H9 (cell line): ENCODE measurements around the gene TSPAN1. TPM values are rescaled to one million over a fixed set of nuclear protein-coding genes. Genes with fewer than 3 reads are reported as not detected.

Experiments used
- DNase-seq: peaks from one replicate; pipeline ENCODE4 v3.0.0-alpha.2; 2017
- H2AFZ ChIP-seq: one replicate; pipeline ENCODE4 v1.6.1; 2013; ENCODE audit warnings: mild to moderate bottlenecking, low read length, control low read depth, moderate library complexity
- H2AK5ac ChIP-seq: 2 replicates; pipeline ENCODE4 v1.6.1; 2013; ENCODE audit warnings: low read length, control low read depth, mixed read lengths; ENCODE audit not compliant: insufficient read length
- H2BK120ac ChIP-seq: one replicate; pipeline ENCODE4 v1.6.1; 2013; ENCODE audit warnings: low read depth, mild to moderate bottlenecking, low read length, control low read depth, inconsistent platforms; ENCODE audit not compliant: poor library complexity, severe bottlenecking
- H2BK12ac ChIP-seq: 2 replicates; pipeline ENCODE4 v1.6.1; 2013; ENCODE audit warnings: low read length, control low read depth, mixed read lengths, low read depth; ENCODE audit not compliant: insufficient read length
- H2BK15ac ChIP-seq: 2 replicates; pipeline ENCODE4 v1.6.1; 2013; ENCODE audit warnings: low read depth, low read length, control low read depth
- H2BK20ac ChIP-seq: one replicate; pipeline ENCODE4 v1.6.1; 2013; ENCODE audit warnings: low read depth, mild to moderate bottlenecking, low read length, control low read depth, inconsistent platforms; ENCODE audit not compliant: poor library complexity, severe bottlenecking
- H2BK5ac ChIP-seq: 2 replicates; pipeline ENCODE4 v1.6.1; 2013; ENCODE audit warnings: low read length, control low read depth, mixed read lengths; ENCODE audit not compliant: insufficient read length
- H3K14ac ChIP-seq: 2 replicates; pipeline ENCODE4 v1.6.1; 2013; ENCODE audit warnings: low read length, control low read depth; ENCODE audit not compliant: insufficient read depth
- H3K18ac ChIP-seq: 2 replicates; pipeline ENCODE4 v1.6.1; 2013; ENCODE audit warnings: low read depth, mild to moderate bottlenecking, mixed read lengths, low read length, control low read depth; ENCODE audit not compliant: insufficient read length
- H3K23ac ChIP-seq: 2 replicates; pipeline ENCODE4 v1.6.1; 2013; ENCODE audit warnings: low read length, control low read depth, mixed read lengths, low read depth; ENCODE audit not compliant: insufficient read length
- H3K23me2 ChIP-seq: 2 replicates; pipeline ENCODE4 v1.6.1; 2013; ENCODE audit warnings: low read depth, mild to moderate bottlenecking, mixed read lengths, low read length, control low read depth; ENCODE audit not compliant: insufficient read length, poor library complexity, severe bottlenecking
- H3K27ac ChIP-seq: 2 replicates; pipeline ENCODE4 v1.5.1; 2013; ENCODE audit warnings: low read length, control low read depth, mixed read lengths, low read depth; ENCODE audit not compliant: insufficient read length
- H3K27me3 ChIP-seq: 2 replicates; pipeline ENCODE4 v1.6.1; 2013; ENCODE audit warnings: low read length, control low read depth, inconsistent platforms; ENCODE audit not compliant: insufficient read depth
- H3K4ac ChIP-seq: 2 replicates; pipeline ENCODE4 v1.6.1; 2013; ENCODE audit warnings: low read depth, mild to moderate bottlenecking, control low read depth, inconsistent platforms, low read length, moderate library complexity
- H3K4me1 ChIP-seq: 2 replicates; pipeline ENCODE4 v1.6.1; 2013; ENCODE audit warnings: low read length, control low read depth, inconsistent platforms; ENCODE audit not compliant: insufficient read depth
- H3K4me2 ChIP-seq: 2 replicates; pipeline ENCODE4 v1.6.1; 2013; ENCODE audit warnings: low read length, control low read depth, mixed read lengths; ENCODE audit not compliant: insufficient read length, insufficient read depth
- H3K56ac ChIP-seq: 2 replicates; pipeline ENCODE4 v1.6.1; 2013; ENCODE audit warnings: low read depth, mild to moderate bottlenecking, mixed read lengths, low read length, control low read depth; ENCODE audit not compliant: insufficient read length
- H3K79me1 ChIP-seq: 2 replicates; pipeline ENCODE4 v1.6.1; 2013; ENCODE audit warnings: low read depth, mild to moderate bottlenecking, moderate library complexity, low read length, control low read depth, inconsistent platforms; ENCODE audit not compliant: insufficient read depth, poor library complexity, severe bottlenecking
- H3K79me2 ChIP-seq: 2 replicates; pipeline ENCODE4 v1.6.1; 2013; ENCODE audit warnings: low read length, control low read depth, inconsistent platforms; ENCODE audit not compliant: insufficient read depth
- H3K9ac ChIP-seq: 2 replicates; pipeline ENCODE4 v1.6.1; 2013; ENCODE audit warnings: low read length, control low read depth, mixed read lengths; ENCODE audit not compliant: insufficient read length; ENCODE audit errors: extremely low read depth
- H3K9me3 ChIP-seq: one replicate; pipeline ENCODE4 v1.6.1; 2013; ENCODE audit warnings: low read depth, low read length, inconsistent platforms; ENCODE audit not compliant: control insufficient read depth
- H3T11ph ChIP-seq: one replicate; pipeline ENCODE4 v1.6.1; 2013; ENCODE audit warnings: mild to moderate bottlenecking, low read length, control low read depth, inconsistent platforms
- H4K20me1 ChIP-seq: one replicate; pipeline ENCODE4 v1.6.1; 2013; ENCODE audit not compliant: control insufficient read depth, insufficient read length, insufficient read depth
- H4K5ac ChIP-seq: 2 replicates; pipeline ENCODE4 v1.6.1; 2013; ENCODE audit warnings: low read depth, mild to moderate bottlenecking, mixed read lengths, low read length, control low read depth; ENCODE audit not compliant: insufficient read length
- H4K8ac ChIP-seq: replicated peaks from 2 replicates; pipeline ENCODE4 v1.6.1; 2013; ENCODE audit warnings: low read length, control low read depth, mixed read lengths, low read depth; ENCODE audit not compliant: insufficient read length
- H4K91ac ChIP-seq: 2 replicates; pipeline ENCODE4 v1.6.1; 2013; ENCODE audit warnings: low read depth, mild to moderate bottlenecking, moderate library complexity, mixed read lengths, low read length, control low read depth; ENCODE audit not compliant: insufficient read length
- H3K27ac Mint-ChIP-seq, 3 experiments: 2 replicates in 2 of 3; 3 replicates in 1 of 3; pipeline ENCODE4 v1.8.0; 2020 to 2021; ENCODE audit warnings: mixed read lengths in 3 of 3, mild to moderate bottlenecking in 1 of 3, moderate library complexity in 1 of 3
- H3K27me3 Mint-ChIP-seq: 2 replicates; pipeline ENCODE4 v1.8.0; 2021; ENCODE audit warnings: low read depth, mild to moderate bottlenecking, moderate library complexity, mixed read lengths
- H3K36me3 Mint-ChIP-seq, 3 experiments: 2 replicates in 2 of 3; 3 replicates in 1 of 3; pipeline ENCODE4 v1.8.0; 2020 to 2021; ENCODE audit warnings: low read depth in 3 of 3, mixed read lengths in 3 of 3; ENCODE audit not compliant: insufficient read depth in 1 of 3
- H3K4me1 Mint-ChIP-seq, 2 experiments: 2 replicates each; pipeline ENCODE4 v1.8.0; 2020; ENCODE audit warnings: mixed read lengths in 2 of 2
- H3K4me3 Mint-ChIP-seq, 2 experiments: 2 replicates in 1 of 2; 3 replicates in 1 of 2; pipeline ENCODE4 v1.8.0; 2020 to 2021; ENCODE audit warnings: mild to moderate bottlenecking in 2 of 2, mixed read lengths in 2 of 2, moderate library complexity in 1 of 2
- H3K9me3 Mint-ChIP-seq, 2 experiments: 2 replicates in 1 of 2; 3 replicates in 1 of 2; pipeline ENCODE4 v1.8.0; 2020; ENCODE audit warnings: mild to moderate bottlenecking in 2 of 2, mixed read lengths in 2 of 2, moderate library complexity in 1 of 2
- WGBS: extraction: QIAGEN DNeasy Blood & Tissue Kit; methylation state at CpG from one replicate; pipeline ENCODE4 v1.1.7; 2013; ENCODE audit warnings: missing lambda C conversion rate, low lambda C conversion rate, mixed read lengths; ENCODE audit not compliant: insufficient read length; ENCODE audit errors: extremely low coverage; 5-methylcytosine and 5-hydroxymethylcytosine counted together
- total RNA-seq: library from RNA; stranded (reverse); gene quantifications from 2 replicates; pipeline ENCODE4 v1.2.1, GENCODE V29; 2021
- TF ChIP-seq, protein P1 (sequence below): fragments of 200-600 bp; sonication (generic); conservative IDR thresholded peaks from 3 replicates; pipeline ENCODE4 v1.8.0; 2021; ENCODE audit warnings: antibody characterized with exemption, mild to moderate bottlenecking

TSPAN1 gene
- total RNA-seq, 1 experiment from 2014 or later = not detected

DNA sequence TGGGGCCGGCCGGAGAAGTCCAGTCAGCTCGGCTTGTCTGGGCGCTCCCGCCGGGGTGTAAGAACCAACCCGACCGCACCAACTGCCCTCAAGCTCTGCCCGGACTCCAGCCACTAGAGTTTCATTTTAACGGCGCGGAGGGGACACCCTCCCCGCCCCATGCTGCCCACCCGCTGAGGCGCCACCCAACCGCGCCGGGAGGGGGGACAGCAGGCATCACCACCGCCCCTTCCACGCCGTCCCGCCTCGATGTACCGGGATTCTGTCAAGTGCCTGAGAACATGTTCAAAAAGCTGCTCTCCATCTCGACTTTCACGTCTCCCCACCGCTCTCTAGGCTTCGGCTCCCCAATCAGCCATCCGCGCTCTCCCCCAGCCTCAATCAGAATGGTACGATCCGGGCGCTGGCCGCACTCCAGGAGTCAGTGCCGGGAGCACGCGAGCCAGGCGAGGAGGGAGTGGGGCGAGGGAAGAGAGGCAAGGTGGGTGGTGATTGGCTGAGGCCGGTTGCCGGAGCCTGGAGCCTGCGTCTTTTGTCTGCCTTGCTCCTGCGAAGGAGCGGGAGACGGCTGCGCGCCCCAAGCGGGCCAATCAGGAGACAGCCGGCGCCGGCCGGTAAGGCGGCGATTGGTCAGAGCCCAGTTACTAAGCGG lies 42.2 kb upstream of the TSPAN1 start, which contains the start of gene PIK3R3:
Gene PIK3R3 (minus strand): TSS at position 101 of the 652 bp plus-strand sequence. CDS start 677 bp downstream, outside the sequence.
- TF ChIP-seq, protein P1, sequence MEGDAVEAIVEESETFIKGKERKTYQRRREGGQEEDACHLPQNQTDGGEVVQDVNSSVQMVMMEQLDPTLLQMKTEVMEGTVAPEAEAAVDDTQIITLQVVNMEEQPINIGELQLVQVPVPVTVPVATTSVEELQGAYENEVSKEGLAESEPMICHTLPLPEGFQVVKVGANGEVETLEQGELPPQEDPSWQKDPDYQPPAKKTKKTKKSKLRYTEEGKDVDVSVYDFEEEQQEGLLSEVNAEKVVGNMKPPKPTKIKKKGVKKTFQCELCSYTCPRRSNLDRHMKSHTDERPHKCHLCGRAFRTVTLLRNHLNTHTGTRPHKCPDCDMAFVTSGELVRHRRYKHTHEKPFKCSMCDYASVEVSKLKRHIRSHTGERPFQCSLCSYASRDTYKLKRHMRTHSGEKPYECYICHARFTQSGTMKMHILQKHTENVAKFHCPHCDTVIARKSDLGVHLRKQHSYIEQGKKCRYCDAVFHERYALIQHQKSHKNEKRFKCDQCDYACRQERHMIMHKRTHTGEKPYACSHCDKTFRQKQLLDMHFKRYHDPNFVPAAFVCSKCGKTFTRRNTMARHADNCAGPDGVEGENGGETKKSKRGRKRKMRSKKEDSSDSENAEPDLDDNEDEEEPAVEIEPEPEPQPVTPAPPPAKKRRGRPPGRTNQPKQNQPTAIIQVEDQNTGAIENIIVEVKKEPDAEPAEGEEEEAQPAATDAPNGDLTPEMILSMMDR = no peak

More for the DNA sequence above, 42.2 kb upstream of the TSPAN1 start, which contains the start of gene PIK3R3:
- peak within 1 kb of the TSS; percentile 18 for H3K56ac ChIP-seq
- no peak within 1 kb of the TSS for H2BK20ac ChIP-seq
- H4K20me1 ChIP-seq = no peaks in the 10 kb centered on the region
- H3K4me1 ChIP-seq = peaks cover 6% of the 10 kb centered on the region; the same call in 1 of the 2 replicates
- H3K23ac ChIP-seq = no peak within 1 kb of the TSS
- no peak within 1 kb of the TSS for H4K91ac ChIP-seq
- H3K9ac ChIP-seq = peak within 1 kb of the TSS; percentile 96
- no peak within 1 kb of the TSS; the same call in 1 of the 2 replicates for H3K4ac ChIP-seq
- no CpG with 5 or more reads among the region's 55 CpGs for WGBS
- peaks cover 15% of the 10 kb centered on the region for H3K23me2 ChIP-seq
- DNase-seq = peak; percentile 99
- Mint-ChIP-seq H3K36me3 (no peaks in the 10 kb centered on the region; a peak in 1 of 7 replicates), H3K4me3 (peak within 1 kb of the TSS; percentile 75 to 90), H3K27me3 (peaks cover 13% of the 10 kb centered on the region), H3K27ac (peak within 1 kb of the TSS; percentile 100), H3K9me3 (peaks cover 0 to 3% of the 10 kb centered on the region in 2 experiments; a peak in 1 of 5 replicates), H3K4me1 (peaks cover 30 to 34% of the 10 kb centered on the region in 2 experiments)
- no peak within 1 kb of the TSS for H2BK15ac ChIP-seq
- no peaks in the 10 kb centered on the region for H3K9me3 ChIP-seq
- no peaks in the 10 kb centered on the region; the same call in 1 of the 2 replicates for H3K27me3 ChIP-seq
- H3K18ac ChIP-seq = peak within 1 kb of the TSS; percentile 100
- H4K8ac ChIP-seq = no peak within 1 kb of the TSS
- H3K79me2 ChIP-seq = no peaks in the 10 kb centered on the region; the same call in 1 of the 2 replicates
- peak within 1 kb of the TSS; percentile 68 for H4K5ac ChIP-seq
- H3K4me2 ChIP-seq = peak within 1 kb of the TSS; percentile 95
- no peak within 1 kb of the TSS for H2BK120ac ChIP-seq
- H2AK5ac ChIP-seq = no peak within 1 kb of the TSS
- peak within 1 kb of the TSS; percentile 92 for H3K27ac ChIP-seq
- no peak within 1 kb of the TSS for H2AFZ ChIP-seq
- H3K79me1 ChIP-seq = no peaks in the 10 kb centered on the region
- H2BK5ac ChIP-seq = peak within 1 kb of the TSS; percentile 85
- peak within 1 kb of the TSS; percentile 100 for H3K14ac ChIP-seq
- no peak within 1 kb of the TSS for H3T11ph ChIP-seq
- peak within 1 kb of the TSS; percentile 99 for H2BK12ac ChIP-seq
